Keratinocyte (primary cell): ENCODE results near the gene ORC2. TPM values are rescaled to one million over a fixed set of nuclear protein-coding genes. Genes with fewer than 3 reads are reported as not detected.
"Not testable (repeated sequence)": the region's sequence is repeated elsewhere in the genome, so short reads cannot be mapped to it uniquely, and the experiment has no call there.

Experiments
- DNase-seq: peaks from one replicate; pipeline ENCODE4 v3.0.0-alpha.2; 2011; ENCODE audit warnings: low read depth, missing footprints, low spot score
- FAIRE-seq: peaks from 2 replicates; lab custom pipeline; 2011; peaks lifted over from hg19 to GRCh38; lab: Jason Lieb, UNC
- H2AFZ ChIP-seq: 2 replicates; pipeline ENCODE4 v1.6.0; 2012; ENCODE audit warnings: low read length, control low read depth, inconsistent platforms; ENCODE audit not compliant: control insufficient read depth
- H3K27ac ChIP-seq: 2 replicates; pipeline ENCODE4 v1.5.1; 2011; ENCODE audit warnings: low read length; ENCODE audit not compliant: control insufficient read depth, insufficient read depth
- H3K27me3 ChIP-seq: 3 replicates; pipeline ENCODE4 v1.6.0; 2011; ENCODE audit warnings: low read length; ENCODE audit not compliant: control insufficient read depth, insufficient read depth; ENCODE audit errors: extremely low read depth
- H3K36me3 ChIP-seq, 2 experiments: 2 replicates in 1 of 2; 3 replicates in 1 of 2; pipeline ENCODE4 v1.5.1; 2011; ENCODE audit warnings: low read length in 2 of 2, mild to moderate bottlenecking in 1 of 2; ENCODE audit not compliant: control insufficient read depth in 2 of 2, insufficient read depth in 2 of 2; ENCODE audit errors: extremely low read depth in 1 of 2
- H3K4me1 ChIP-seq: 3 replicates; pipeline ENCODE4 v1.5.1; 2011; ENCODE audit warnings: low read length; ENCODE audit not compliant: control insufficient read depth, insufficient read depth; ENCODE audit errors: extremely low read depth
- H3K4me2 ChIP-seq: 3 replicates; pipeline ENCODE4 v1.6.0; 2011; ENCODE audit warnings: low read depth, low read length; ENCODE audit not compliant: control insufficient read depth, insufficient read depth; ENCODE audit errors: extremely low read depth
- H3K4me3 ChIP-seq, 3 experiments: fragments of 200-600 bp in 1 of 3; sonication (generic) in 1 of 3; 2 replicates in 2 of 3; 3 replicates in 1 of 3; pipeline ENCODE4 v1.5.1; 2011 to 2016; ENCODE audit warnings: low read length in 3 of 3, mild to moderate bottlenecking in 3 of 3, control low read depth in 2 of 3, inconsistent platforms in 1 of 3, low read depth in 1 of 3, mixed read lengths in 1 of 3, mixed run types in 1 of 3, moderate library complexity in 1 of 3; ENCODE audit not compliant: control insufficient read depth in 2 of 3, insufficient read depth in 2 of 3; ENCODE audit errors: extremely low read depth in 1 of 3
- H3K79me2 ChIP-seq: 2 replicates; pipeline ENCODE4 v1.6.0; 2012; ENCODE audit warnings: low read length; ENCODE audit not compliant: control insufficient read depth, insufficient read depth
- H3K9ac ChIP-seq: 3 replicates; pipeline ENCODE4 v1.6.0; 2011; ENCODE audit warnings: low read length; ENCODE audit not compliant: control insufficient read depth, insufficient read depth; ENCODE audit errors: extremely low read depth
- H3K9me1 ChIP-seq: 3 replicates; pipeline ENCODE4 v1.6.0; 2011; ENCODE audit warnings: low read length; ENCODE audit not compliant: control insufficient read depth, insufficient read depth; ENCODE audit errors: extremely low read depth
- H3K9me3 ChIP-seq: 2 replicates; pipeline ENCODE4 v1.5.1; 2012; ENCODE audit warnings: low read depth, low read length; ENCODE audit not compliant: control insufficient read depth
- H4K20me1 ChIP-seq: 3 replicates; pipeline ENCODE4 v1.6.0; 2011; ENCODE audit warnings: low read length; ENCODE audit not compliant: control insufficient read depth, insufficient read depth; ENCODE audit errors: extremely low read depth
- EZH2 ChIP-seq: IDR thresholded peaks from one replicate; pipeline ENCODE4 v1.6.1; 2012; ENCODE audit warnings: inconsistent platforms, mild to moderate bottlenecking, low read length, moderate library complexity
- dilution Hi-C: fragments of 300-500 bp; cut with MboI; formaldehyde crosslinking; loops from one replicate; pipeline ENCODE4 v1.7.0; 2020; ENCODE audit warnings: low sequenced_read_pairs; ENCODE audit not compliant: extremely low pct_ligation_motif_present
- polyA plus RNA-seq, 5 experiments: library from polyadenylated mRNA; depleted of rRNA in 3 of 5; stranded (reverse) in 3 of 5; stranded (forward) in 1 of 5; unstranded in 1 of 5; fragments of >200 nt; gene quantifications; 1 replicate in 1 of 5; 2 replicates in 3 of 5; 3 replicates in 1 of 5; pipeline versions ENCODE4 v1.2.1 to v1.2.3, GENCODE V29; 2011 to 2012; ENCODE audit warnings: missing spikeins in 2 of 5, low read depth in 1 of 5, low replicate concordance in 1 of 5
- TF ChIP-seq, protein P1 (sequence below), 3 experiments: IDR thresholded peaks in 1 of 3; conservative IDR thresholded peaks in 1 of 3; optimal IDR thresholded peaks in 1 of 3; 2 replicates in 2 of 3; 3 replicates in 1 of 3; pipeline versions ENCODE3 to v1.5.1; 2011; ENCODE audit warnings: low read length in 3 of 3, mild to moderate bottlenecking in 3 of 3, moderate library complexity in 2 of 3, control low read depth in 1 of 3, inconsistent platforms in 1 of 3; ENCODE audit not compliant: insufficient read depth in 2 of 3; ENCODE audit errors: extremely low read depth in 1 of 3

The ORC2 gene
- polyA plus RNA-seq, 1 donor (not counting 4 experiments of a cell fraction or from before 2014, with no cell fraction given) = 13.5 TPM

DNA sequence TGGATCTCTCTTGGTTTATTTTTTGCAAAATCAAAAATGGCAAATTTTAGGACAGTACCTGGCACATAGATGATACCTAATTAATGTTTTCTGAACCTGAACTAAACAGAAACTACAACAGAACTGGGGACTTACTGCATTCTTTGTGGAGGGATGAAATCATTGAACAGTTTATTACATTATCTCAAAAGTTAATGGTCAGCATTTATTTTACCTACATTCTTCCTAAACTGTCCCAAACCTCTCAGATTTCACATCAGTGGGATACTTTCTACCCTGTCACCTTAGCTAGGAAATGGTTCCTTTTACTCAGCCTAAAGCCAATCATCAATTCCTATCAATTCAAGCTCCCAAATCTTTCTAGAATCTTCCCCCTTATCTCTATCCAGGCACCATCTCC, 64.0 kb downstream of the ORC2 start:
- H3K4me2 ChIP-seq = no peak overlapping the region
- no peak overlapping the region for H2AFZ ChIP-seq
- H3K4me3 ChIP-seq = no peak overlapping the region
- dilution Hi-C loops = no loop called here
- H3K27me3 ChIP-seq = no peaks in the 10 kb centered on the region
- no peak overlapping the region for H3K9ac ChIP-seq
- no peaks in the 10 kb centered on the region for H3K4me1 ChIP-seq
- H3K9me3 ChIP-seq = no peaks in the 10 kb centered on the region
- no peaks in the 10 kb centered on the region for H3K9me1 ChIP-seq
- no peaks in the 10 kb centered on the region for H3K79me2 ChIP-seq
- no peaks in the 10 kb centered on the region for H4K20me1 ChIP-seq
- H3K27ac ChIP-seq = no peak overlapping the region
- H3K36me3 ChIP-seq = peaks cover 20 to 38% of the 10 kb centered on the region in 2 experiments
- no peak for TF ChIP-seq EZH2
- no peak for DNase-seq
- FAIRE-seq = no peak

DNA sequence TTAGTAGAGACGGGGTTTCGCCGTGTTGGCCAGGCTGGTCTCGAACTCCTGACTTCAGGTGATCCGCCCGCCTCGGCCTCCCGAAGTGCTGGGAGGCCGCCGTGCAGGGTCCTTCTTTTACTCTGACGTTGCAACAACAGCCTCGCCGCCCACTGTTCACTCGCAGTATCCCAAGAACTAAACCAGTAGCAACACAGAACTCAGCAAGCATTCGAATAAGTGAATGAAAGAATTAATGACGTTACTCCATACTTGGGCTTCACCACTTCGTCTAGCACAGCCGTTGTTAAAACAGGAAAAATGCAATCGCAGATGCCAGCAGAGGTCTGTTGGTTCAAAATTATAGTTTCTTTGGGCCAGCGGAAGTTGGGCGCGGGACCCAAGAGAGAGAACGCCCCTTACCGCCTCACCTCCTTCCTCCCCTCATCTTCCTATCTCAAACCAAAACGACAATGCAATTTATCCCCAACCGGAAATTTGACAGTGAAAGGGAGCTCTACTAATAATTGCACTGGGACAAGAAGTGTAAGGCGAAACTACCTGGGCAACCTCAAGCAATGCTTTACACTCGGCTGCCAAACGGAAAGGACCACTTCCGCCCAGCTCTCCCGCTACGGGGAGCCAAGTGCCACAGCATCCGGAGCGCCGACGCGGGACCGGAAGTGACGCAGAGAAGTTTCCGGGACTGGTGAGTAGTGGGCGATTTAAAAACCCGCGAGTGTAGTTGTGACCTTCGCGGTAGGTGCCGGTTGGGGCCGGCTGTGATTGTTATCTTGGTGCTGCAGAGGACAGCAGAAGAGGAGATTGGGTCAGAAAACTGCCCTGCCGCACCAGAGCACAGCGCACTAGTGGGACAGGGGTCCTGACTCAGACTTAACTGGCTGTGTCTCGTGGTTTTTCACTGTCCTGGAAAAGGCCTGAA, 74.5 kb downstream of the ORC2 start, which contains the start of the genes NIF3L1 and PPIL3:
Gene NIF3L1, plus strand, starts transcription at position 668 of the 922 bp plus-strand sequence. CDS start 2,573 bp downstream, outside the sequence.
Gene PPIL3, minus strand, starts transcription at position 374 of the 922 bp plus-strand sequence. CDS start 1,462 bp downstream, outside the sequence.
- Histone ChIP-seq H3K79me2 (peaks cover 41% of the 10 kb centered on the region), H3K27me3 (no peaks in the 10 kb centered on the region), H3K27ac (peak within 1 kb of the TSS; percentile 91), H3K4me2 (peak within 1 kb of the TSS; percentile 84), H4K20me1 (no peaks in the 10 kb centered on the region), H3K9me1 (no peaks in the 10 kb centered on the region), H2AFZ (peak within 1 kb of the TSS; percentile 97), H3K4me1 (peaks cover 12% of the 10 kb centered on the region), H3K9me3 (no peaks in the 10 kb centered on the region), H3K4me3 (peak within 1 kb of the TSS; percentile 62 to 81 (median 64)), H3K36me3 (peaks cover 2 to 9% of the 10 kb centered on the region in 2 experiments), H3K9ac (peak within 1 kb of the TSS; percentile 90)
- TF ChIP-seq, protein P1, sequence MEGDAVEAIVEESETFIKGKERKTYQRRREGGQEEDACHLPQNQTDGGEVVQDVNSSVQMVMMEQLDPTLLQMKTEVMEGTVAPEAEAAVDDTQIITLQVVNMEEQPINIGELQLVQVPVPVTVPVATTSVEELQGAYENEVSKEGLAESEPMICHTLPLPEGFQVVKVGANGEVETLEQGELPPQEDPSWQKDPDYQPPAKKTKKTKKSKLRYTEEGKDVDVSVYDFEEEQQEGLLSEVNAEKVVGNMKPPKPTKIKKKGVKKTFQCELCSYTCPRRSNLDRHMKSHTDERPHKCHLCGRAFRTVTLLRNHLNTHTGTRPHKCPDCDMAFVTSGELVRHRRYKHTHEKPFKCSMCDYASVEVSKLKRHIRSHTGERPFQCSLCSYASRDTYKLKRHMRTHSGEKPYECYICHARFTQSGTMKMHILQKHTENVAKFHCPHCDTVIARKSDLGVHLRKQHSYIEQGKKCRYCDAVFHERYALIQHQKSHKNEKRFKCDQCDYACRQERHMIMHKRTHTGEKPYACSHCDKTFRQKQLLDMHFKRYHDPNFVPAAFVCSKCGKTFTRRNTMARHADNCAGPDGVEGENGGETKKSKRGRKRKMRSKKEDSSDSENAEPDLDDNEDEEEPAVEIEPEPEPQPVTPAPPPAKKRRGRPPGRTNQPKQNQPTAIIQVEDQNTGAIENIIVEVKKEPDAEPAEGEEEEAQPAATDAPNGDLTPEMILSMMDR (optimal IDR thresholded peaks at IDR 0.05 in 1 of 3, IDR thresholded peaks at IDR 0.05 in 1 of 3, conservative IDR thresholded peaks at IDR 0.05 in 1 of 3; ENCODE audit: extremely low read depth in 1 of 3, insufficient read depth in 2 of 3, low read length in 3 of 3) = no peak
- no peak for TF ChIP-seq EZH2
- peak; percentile 89 for FAIRE-seq
- dilution Hi-C loops = no loop called here
- peak; percentile 69 for DNase-seq

DNA sequence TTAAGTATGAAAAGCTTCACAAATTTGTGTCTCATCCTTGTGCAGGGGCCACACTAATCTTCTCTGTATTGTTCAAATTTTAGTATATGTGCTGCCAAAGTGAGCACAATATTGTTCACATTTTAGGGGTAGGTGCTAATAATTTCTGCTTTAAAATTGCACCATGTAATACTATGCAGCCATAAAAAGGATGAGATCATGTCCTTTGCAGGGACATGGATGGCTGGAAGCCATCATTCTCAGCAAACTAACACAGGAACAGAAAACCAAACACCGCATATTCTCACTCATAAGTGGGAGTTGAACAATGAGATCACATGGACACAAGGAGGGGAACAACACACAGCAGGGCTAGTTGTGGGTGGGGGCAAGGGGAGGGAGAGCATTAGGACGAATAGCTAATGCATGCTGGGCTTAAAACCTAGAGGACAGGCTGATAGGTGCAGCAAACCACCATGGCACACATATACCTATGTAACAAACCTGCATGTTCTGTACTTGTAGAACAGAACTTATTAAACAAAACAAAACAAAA, 81.7 kb downstream of the ORC2 start:
- FAIRE-seq, DNase-seq: not testable (repeated sequence)
- peaks cover 9 to 23% of the 10 kb centered on the region in 2 experiments for H3K36me3 ChIP-seq

More for the DNA sequence above, 81.7 kb downstream of the ORC2 start:
- H3K4me1 ChIP-seq, dilution Hi-C loops, H3K9me3 ChIP-seq, H3K79me2 ChIP-seq, H3K9ac ChIP-seq, H3K9me1 ChIP-seq, H4K20me1 ChIP-seq, H2AFZ ChIP-seq, H3K4me3 ChIP-seq, H3K4me2 ChIP-seq, H3K27ac ChIP-seq, H3K27me3 ChIP-seq: not testable (repeated sequence)
